Epithelial cell of esophagus (primary cell): ENCODE results near the gene FHOD3.
A peak's percentile ranks its signal among the peaks of the same experiment; 100 is the strongest.

Experiments used
- DNase-seq: peaks from one replicate; pipeline ENCODE4 v3.0.0; 2010; ENCODE audit warnings: low read depth
- H3K4me3 ChIP-seq: 2 replicates; pipeline ENCODE4 v1.5.1; 2011; ENCODE audit warnings: mild to moderate bottlenecking, low read length, control low read depth
- CTCF ChIP-seq: IDR thresholded peaks from 2 replicates; pipeline ENCODE4 v1.5.1; 2011; ENCODE audit warnings: low read depth, mild to moderate bottlenecking, low read length, control low read depth, inconsistent platforms; ENCODE audit not compliant: insufficient read depth; ENCODE audit errors: missing control alignments

Gene FHOD3

GRCh38 chr18:36529747-36530146 is 232.2 kb downstream of the FHOD3 start:
- no peak overlapping the region for H3K4me3 ChIP-seq
- TF ChIP-seq CTCF: no peak
- DNase-seq: no peak

DNA sequence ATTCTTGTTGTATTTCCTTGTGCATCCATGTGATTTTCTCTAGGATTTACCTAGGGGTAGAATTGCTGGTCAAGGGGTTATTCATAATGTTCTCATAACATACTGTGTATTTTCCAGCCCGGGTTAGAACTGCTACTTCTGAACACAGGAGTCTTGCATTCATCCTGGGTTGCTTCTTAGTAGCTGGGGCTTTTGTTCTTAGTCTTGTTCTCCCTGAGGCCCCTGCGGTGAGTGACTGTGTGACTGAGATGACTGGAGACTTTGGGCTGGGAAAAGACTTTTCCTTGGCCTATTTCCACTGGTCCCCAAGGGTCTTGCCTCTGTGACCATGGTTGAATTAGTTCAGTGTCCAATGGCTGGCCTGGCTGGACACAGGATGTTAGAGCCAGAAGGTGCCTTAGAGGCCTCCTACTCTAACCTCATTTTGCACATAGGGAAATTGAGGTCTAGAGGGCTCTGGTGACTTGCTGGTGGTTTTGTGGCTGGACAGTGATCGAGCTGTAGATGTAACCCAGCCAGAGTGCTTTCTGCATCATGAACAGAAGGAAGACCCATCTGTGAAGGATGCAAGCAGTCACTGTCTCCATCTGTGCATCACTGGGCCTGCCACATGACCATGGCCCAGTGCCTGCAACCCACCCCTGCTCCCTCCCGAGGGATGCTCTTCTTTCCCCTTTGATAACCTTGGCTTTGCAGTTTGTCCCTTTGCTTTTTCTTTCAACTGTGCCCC is 233.3 kb downstream of the FHOD3 start:
- no peak overlapping the region for H3K4me3 ChIP-seq
- TF ChIP-seq CTCF: no peak
- DNase-seq: no peak

GRCh38 chr18:36531636-36532035 is 234.1 kb downstream of the FHOD3 start:
- H3K4me3 ChIP-seq: no peak overlapping the region
- no peak for DNase-seq
- no peak for TF ChIP-seq CTCF

- no peak overlapping the region for H3K4me3 ChIP-seq
These were observed 234.9 kb downstream of the FHOD3 start for GRCh38 chr18:36532394-36532793.

DNA sequence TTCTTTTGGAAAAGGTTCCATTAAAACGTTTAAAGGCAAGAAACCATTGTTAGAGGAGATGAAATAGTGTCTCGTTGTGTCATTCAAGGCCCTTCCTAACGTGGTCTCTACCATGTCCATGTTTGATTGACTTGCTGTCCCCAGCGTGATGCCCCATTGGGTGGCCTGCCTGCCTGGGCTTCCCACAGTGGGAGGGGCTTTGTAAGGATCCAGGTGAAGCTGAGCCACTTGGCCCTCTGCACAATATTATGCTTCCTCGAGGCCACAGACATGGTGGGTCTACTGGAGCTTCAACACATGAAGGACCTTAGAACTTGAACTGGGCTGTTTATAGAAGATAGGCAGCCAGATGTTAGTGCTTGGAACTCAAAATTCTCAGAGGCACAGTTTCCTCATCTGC is 235.3 kb downstream of the FHOD3 start:
- TF ChIP-seq CTCF: no peak
- no peak for DNase-seq

More at GRCh38 chr18:36532394-36532793, 234.9 kb downstream of the FHOD3 start:
- DNase-seq: peak; percentile 61
- no peak for TF ChIP-seq CTCF

GRCh38 chr18:36533446-36534153 is 236.1 kb downstream of the FHOD3 start:
- no peak overlapping the region for H3K4me3 ChIP-seq
- TF ChIP-seq CTCF: no peak

More for the DNA sequence above, 235.3 kb downstream of the FHOD3 start:
- no peak overlapping the region for H3K4me3 ChIP-seq

More at GRCh38 chr18:36533446-36534153, 236.1 kb downstream of the FHOD3 start:
- DNase-seq: no peak
